ENCODE results near the gene ARL3. TPM values are rescaled to one million over a fixed set of nuclear protein-coding genes. Genes with fewer than 3 reads are reported as not detected.
A peak's percentile ranks its signal among the peaks of the same experiment; 100 is the strongest.
"Not testable (repeated sequence)": the region's sequence is repeated elsewhere in the genome, so short reads cannot be mapped to it uniquely, and the experiment has no call there.

ARL3 gene
- total RNA-seq, 1 donor from 2014 or later = 11.1 TPM

DNA sequence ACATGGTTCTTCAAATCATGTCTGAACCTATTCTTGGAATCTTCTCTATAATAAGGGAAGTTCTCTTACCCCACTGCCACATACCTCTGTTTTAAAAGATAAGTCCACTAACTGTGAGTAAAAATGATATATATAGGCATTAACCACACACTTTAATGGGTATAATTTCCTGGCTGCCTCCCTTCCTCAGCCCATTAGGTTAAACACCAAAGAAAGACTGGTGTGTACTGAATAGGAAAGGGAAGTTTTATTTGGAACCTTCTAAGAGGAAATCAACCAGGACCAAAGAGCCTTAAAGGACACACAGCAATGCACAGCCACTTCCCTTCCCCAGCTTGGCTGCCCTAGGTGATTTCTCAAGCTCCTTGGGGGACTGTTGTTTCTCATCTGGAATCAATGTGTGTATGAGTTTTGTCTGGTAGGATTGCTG, 24.5 kb upstream of the ARL3 start:
- DNase-seq (ENCODE audit: low spot score) = no peak

DNA sequence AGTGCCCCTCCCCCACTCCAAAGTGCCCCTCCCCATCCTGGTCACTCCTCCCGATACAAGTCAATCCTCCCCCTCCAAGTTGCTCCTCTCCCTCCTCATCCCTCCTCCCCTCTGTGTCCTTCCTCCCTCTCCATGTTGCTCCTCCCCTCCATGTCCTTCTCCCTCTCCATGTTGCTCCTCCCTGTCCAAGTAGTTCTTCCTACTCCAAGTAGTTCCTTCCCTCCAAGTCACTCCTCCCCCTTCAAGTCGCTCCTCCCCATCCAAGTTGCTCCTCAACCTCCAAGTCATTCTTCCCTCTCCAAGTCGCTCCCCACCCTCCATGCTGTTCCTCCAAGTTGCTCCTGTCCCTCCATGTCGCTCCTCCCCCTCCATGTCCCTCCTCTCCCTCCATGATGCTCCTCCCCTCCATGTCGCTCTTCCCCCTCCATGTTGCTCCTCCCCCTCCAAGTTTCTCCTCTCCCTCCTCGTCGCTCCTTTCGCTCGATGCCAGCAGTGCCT, 20.9 kb upstream of the ARL3 start:
- DNase-seq (ENCODE audit: low spot score) = no peak

GRCh38 chr10:102732661-102733060, 18.5 kb upstream of the ARL3 start:
- DNase-seq (ENCODE audit: low spot score) = no peak

GRCh38 chr10:102731222-102731800, 17.1 kb upstream of the ARL3 start:
- DNase-seq (ENCODE audit: low spot score) = no peak

GRCh38 chr10:102729029-102730026, 15.1 kb upstream of the ARL3 start:
- peak; percentile 87 for DNase-seq (ENCODE audit: low spot score)

GRCh38 chr10:102727037-102727818, 13.0 kb upstream of the ARL3 start:
- no peak for DNase-seq (ENCODE audit: low spot score)

- no peak for DNase-seq (ENCODE audit: low spot score)
Measured at GRCh38 chr10:102726274-102726673, 12.1 kb upstream of the ARL3 start.

DNA sequence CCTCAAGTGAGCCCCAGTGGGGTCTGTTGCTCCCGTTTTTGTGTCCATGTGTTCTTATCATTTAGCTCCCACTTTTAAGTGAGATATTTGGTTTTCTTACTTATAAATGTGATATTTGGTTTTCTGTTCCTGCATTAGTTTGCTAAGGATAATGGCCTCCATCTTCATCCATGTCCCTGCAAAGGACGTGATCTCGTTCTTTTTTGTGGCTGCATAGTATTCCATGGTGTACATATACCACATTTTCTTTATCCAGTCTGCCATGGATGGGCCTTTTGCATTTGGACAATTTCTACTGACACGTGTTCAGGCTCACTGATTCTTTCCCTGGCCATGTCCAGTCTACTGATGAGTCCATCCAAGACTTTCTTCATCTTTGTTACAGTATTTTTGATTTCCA, 9.8 kb upstream of the ARL3 start:
- no peak for DNase-seq (ENCODE audit: low spot score)

GRCh38 chr10:102721954-102722353, 7.8 kb upstream of the ARL3 start:
- DNase-seq (ENCODE audit: low spot score) = no peak

- DNase-seq (ENCODE audit: low spot score) = no peak
Measured at GRCh38 chr10:102720775-102721301, 6.6 kb upstream of the ARL3 start.

DNA sequence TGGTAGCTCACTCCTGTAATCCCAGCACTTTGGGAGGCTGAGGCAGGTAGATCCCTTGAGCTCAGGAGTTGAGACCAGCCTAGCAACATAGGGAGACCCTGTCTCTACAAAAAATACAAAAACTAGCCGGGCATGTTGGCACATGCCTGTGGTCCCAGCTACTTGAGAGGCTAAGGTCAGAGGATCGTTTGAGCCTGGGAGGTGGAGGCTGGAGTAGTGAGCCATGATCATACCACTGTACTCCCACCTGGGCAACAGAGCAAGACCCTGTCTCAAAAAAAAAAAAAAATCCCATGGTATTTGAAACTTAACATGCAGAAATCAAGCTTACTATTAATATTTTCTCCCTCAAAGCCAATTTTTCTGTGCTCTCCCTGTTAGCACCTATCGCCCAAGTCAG, 6.1 kb upstream of the ARL3 start:
- DNase-seq (ENCODE audit: low spot score) = no peak

DNA sequence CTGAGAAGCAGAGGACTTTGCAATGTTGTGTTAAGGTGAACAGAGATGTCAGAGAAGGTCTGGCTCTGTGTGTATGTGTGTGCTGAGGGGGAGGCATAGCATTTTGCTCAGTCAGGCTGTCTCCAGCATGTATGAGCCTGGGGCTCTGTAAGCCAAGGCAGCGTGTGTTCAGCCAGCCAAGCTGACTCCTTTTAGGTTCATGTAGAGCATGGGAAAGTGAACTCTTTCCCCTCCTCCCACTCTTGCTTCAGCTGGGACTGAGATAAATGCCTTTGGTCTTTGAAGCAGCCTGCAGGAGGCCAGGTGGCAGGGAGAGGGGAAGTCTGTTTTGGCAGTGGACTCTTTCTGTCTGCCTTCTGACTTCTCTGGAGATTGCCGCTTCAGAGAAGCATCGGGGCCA, 4.0 kb upstream of the ARL3 start:
- no peak for DNase-seq (ENCODE audit: low spot score)

DNA sequence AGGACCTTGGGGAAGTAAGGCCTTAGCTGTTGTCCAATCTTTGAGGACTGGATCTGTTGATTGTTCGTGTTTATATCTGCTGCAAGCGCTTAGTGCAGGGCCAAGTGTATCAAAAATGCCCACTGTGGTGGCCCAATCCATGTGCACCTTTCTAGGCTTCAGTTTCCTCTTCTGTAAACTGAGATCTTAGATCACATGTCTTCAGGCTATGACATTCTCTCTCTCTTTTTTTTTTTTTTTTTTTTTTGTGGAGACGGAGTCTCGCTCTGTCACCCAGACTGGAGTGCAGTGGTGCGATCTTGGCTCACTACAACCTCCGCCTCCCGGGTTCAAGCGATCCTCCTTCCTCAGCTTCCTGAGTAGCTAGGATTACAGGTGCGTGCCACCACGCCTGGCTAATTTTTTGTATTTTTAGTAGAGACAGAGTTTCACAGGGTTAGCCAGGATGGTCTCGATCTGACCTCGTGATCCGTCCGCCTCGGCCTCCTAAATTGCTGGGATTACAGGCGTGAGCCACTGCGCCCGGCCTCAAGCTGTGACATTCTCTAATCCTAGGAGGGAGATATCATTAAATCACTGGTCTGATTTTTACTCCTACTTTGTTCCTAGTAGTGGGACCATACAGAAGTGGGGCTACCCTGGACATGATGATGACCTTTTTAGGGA, 2.8 kb upstream of the ARL3 start:
- not testable (repeated sequence) for DNase-seq (ENCODE audit: low spot score)

GRCh38 chr10:102715880-102716279, 1.7 kb upstream of the ARL3 start:
- DNase-seq (ENCODE audit: low spot score) = no peak

GRCh38 chr10:102714621-102715455, 641 bp upstream of the ARL3 start, which contains the start of gene SFXN2:
SFXN2 (plus strand) TSS chr10:102714636; CDS start chr10:102726637, 12,001 bp downstream.
- DNase-seq (ENCODE audit: low spot score) = no peak

GRCh38 chr10:102713539-102713813, 721 bp downstream of the ARL3 start:
- no peak for DNase-seq (ENCODE audit: low spot score)

DNA sequence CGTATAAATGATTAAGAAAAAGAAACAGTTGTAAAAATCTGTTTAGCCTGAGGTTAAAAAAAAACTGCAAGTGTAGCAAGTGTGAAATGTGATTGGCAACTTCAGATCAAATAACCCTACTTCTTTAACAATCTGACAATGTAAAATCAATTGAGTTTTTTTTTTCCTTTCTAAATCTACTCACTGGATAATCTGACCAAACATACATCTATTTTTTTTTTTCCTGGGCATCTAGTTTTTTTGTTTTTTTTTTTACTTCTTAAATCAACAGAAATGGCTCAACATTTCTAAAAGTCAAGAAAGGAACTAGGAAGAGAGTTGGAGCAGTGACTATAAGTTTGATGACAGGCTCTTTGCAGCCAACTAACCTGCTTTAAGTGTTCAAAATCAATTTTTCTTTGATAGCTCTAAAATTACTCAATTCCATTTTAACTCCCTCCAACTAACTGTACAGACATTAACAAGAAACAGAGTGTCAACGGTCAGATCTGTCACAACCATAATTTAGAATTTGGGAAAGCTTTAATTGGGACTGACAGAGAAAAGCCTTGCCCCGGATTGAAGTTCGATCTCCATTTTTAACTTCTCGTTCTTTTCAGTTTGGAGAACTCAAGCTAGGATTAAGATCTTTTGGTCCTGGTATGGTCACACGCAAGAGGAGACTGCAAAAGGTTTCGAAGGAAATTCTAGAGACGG, 1.2 kb downstream of the ARL3 start:
- no peak for DNase-seq (ENCODE audit: low spot score)

GRCh38 chr10:102712089-102712488, 2.1 kb downstream of the ARL3 start:
- DNase-seq (ENCODE audit: low spot score) = no peak

- no peak for DNase-seq (ENCODE audit: low spot score)
Measured at GRCh38 chr10:102710609-102711008, 3.6 kb downstream of the ARL3 start.

DNA sequence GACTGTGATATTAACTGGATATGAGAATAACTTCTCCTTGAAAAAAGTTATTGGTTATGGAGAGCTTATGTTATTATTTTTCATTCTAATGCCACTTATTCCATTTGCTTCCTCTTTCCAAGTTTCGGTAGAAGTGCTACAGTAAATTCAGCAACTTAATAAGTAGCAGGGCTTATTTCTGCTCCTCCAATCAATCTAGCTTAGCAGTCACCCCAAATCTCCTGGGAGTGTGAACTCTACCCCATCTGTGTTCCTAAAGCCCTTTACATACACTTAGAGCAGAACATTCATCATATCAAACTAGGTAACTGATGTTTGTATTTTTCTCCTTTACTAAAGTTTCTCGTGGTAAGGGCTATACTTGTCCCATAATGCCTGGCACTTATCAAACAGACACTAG, 8.7 kb downstream of the ARL3 start:
- DNase-seq (ENCODE audit: low spot score) = no peak

Data from mucosa of gallbladder (tissue), 1 donor.